Common myeloid progenitor, CD34-positive (primary cell): ENCODE results near the gene SUFU.

ENCODE experiments used
- CTCF ChIA-PET: fragments of 350-600 bp; sonication (Branson Sonifier 250); formaldehyde crosslinking; loops from one replicate; lab custom pipeline; 2021; ENCODE audit warnings: antibody characterized with exemption; lab: Charles Lee
- POLR2A ChIA-PET: fragments of 350-600 bp; sonication (Branson Sonifier 250); formaldehyde crosslinking; loops from one replicate; lab custom pipeline; 2021; ENCODE audit warnings: antibody characterized with exemption; lab: Charles Lee
- DNase-seq, 3 donors: peaks; one replicate each; pipeline versions ENCODE4 v3.0.0 to v3.0.0-alpha.2; 2013
- H3K27ac ChIP-seq, 2 experiments: 1 replicate in 1 of 2; 2 replicates in 1 of 2; pipeline ENCODE4 v1.7.0; 2013; ENCODE audit warnings: inconsistent platforms in 2 of 2, low read length in 2 of 2, mild to moderate bottlenecking in 2 of 2, low read depth in 1 of 2, moderate library complexity in 1 of 2; ENCODE audit not compliant: severe bottlenecking in 2 of 2, insufficient read depth in 1 of 2, poor library complexity in 1 of 2
- H3K27me3 ChIP-seq, 5 experiments: replicated peaks in 2 of 5; 1 replicate in 3 of 5; 2 replicates in 2 of 5; pipeline versions ENCODE4 v1.6.1 to v1.7.0; 2013; ENCODE audit warnings: low read length in 4 of 5, mild to moderate bottlenecking in 2 of 5, moderate library complexity in 2 of 5, inconsistent platforms in 1 of 5; ENCODE audit not compliant: insufficient read depth in 5 of 5, control insufficient read depth in 4 of 5
- H3K36me3 ChIP-seq, 4 experiments: 1 replicate in 2 of 4; 2 replicates in 2 of 4; pipeline versions ENCODE4 v1.6.1 to v1.7.0; 2013; ENCODE audit warnings: low read length in 3 of 4, control low read depth in 1 of 4, mild to moderate bottlenecking in 1 of 4; ENCODE audit not compliant: control insufficient read depth in 4 of 4, insufficient read depth in 4 of 4
- H3K4me1 ChIP-seq, 4 experiments: 1 replicate in 3 of 4; 2 replicates in 1 of 4; pipeline versions ENCODE4 v1.6.1 to v1.7.1; 2013; ENCODE audit warnings: low read length in 3 of 4, mild to moderate bottlenecking in 3 of 4, control low read depth in 1 of 4, inconsistent platforms in 1 of 4, moderate library complexity in 1 of 4; ENCODE audit not compliant: control insufficient read depth in 4 of 4, insufficient read depth in 4 of 4; ENCODE audit errors: control extremely low read depth in 1 of 4
- H3K4me3 ChIP-seq, 7 experiments: 1 replicate in 4 of 7; 2 replicates in 3 of 7; pipeline versions ENCODE4 v1.5.1 to v1.7.0; 2013; ENCODE audit warnings: mild to moderate bottlenecking in 7 of 7, low read length in 6 of 7, moderate library complexity in 6 of 7, inconsistent platforms in 2 of 7, low read depth in 2 of 7, control low read depth in 1 of 7; ENCODE audit not compliant: insufficient read depth in 4 of 7, control insufficient read depth in 1 of 7; ENCODE audit errors: extremely low read depth in 1 of 7
- H3K9me3 ChIP-seq, 5 experiments: 1 replicate in 4 of 5; 2 replicates in 1 of 5; pipeline versions ENCODE4 v1.6.1 to v1.7.1; 2013; ENCODE audit warnings: low read length in 4 of 5, mild to moderate bottlenecking in 2 of 5, inconsistent platforms in 1 of 5, low read depth in 1 of 5, moderate library complexity in 1 of 5; ENCODE audit not compliant: control insufficient read depth in 4 of 5, insufficient read depth in 2 of 5; ENCODE audit errors: control extremely low read depth in 1 of 5
- WGBS: methylation state at CpG from one replicate; pipeline ENCODE4 v1.1.5; 2013; ENCODE audit not compliant: insufficient coverage; 5-methylcytosine and 5-hydroxymethylcytosine counted together

The SUFU gene

GRCh38 chr10:102585026-102585425, 81.3 kb downstream of the SUFU start:
- Histone ChIP-seq H3K27ac (no peak overlapping the region), H3K9me3 (no peaks in the 10 kb centered on the region), H3K4me3 (no peak overlapping the region), H3K4me1 (peaks cover 0 to 7% (median 3%) of the 10 kb centered on the region in 4 experiments), H3K36me3 (no peaks in the 10 kb centered on the region), H3K27me3 (no peaks in the 10 kb centered on the region)
- POLR2A ChIA-PET = no interaction called here
- CTCF ChIA-PET = interaction anchor here (0.9 to 4.1 kb wide), 4 partner anchors 103 to 233 kb away, joined by 3 to 32 read pairs (median 4); no protein-coding TSS in a partner anchor
- DNase-seq = no peak
- WGBS = 100% methylated on average over 1 of the region's 1 CpG

- WGBS = no CpG with 5 or more reads among the region's 1 CpG
- H3K27me3 ChIP-seq = no peaks in the 10 kb centered on the region
- H3K4me3 ChIP-seq = no peak overlapping the region
- H3K9me3 ChIP-seq = no peaks in the 10 kb centered on the region
- H3K27ac ChIP-seq = no peak overlapping the region
- no peaks in the 10 kb centered on the region for H3K36me3 ChIP-seq
- peaks cover 0 to 4% (median 1%) of the 10 kb centered on the region in 4 experiments for H3K4me1 ChIP-seq
- CTCF ChIA-PET = interaction anchor here (0.9 to 2.1 kb wide), 3 partner anchors 8 to 65 kb away, joined by 3 to 5 read pairs (median 4); no protein-coding TSS in a partner anchor
- POLR2A ChIA-PET = no interaction called here
- DNase-seq = no peak
Observed at GRCh38 chr10:102586858-102587257, 83.1 kb downstream of the SUFU start.

- Histone ChIP-seq H3K9me3 (no peaks in the 10 kb centered on the region), H3K4me3 (no peak overlapping the region), H3K27me3 (no peaks in the 10 kb centered on the region), H3K27ac (no peak overlapping the region), H3K4me1 (peaks cover 0 to 11% (median 5%) of the 10 kb centered on the region in 4 experiments), H3K36me3 (peaks cover 0 to 9% (median 5%) of the 10 kb centered on the region in 4 experiments)
- ChIA-PET POLR2A (no interaction called here), CTCF (interaction anchor here (0.6 kb wide), 1 partner anchor 334 kb away, joined by 3 read pairs; no protein-coding TSS in a partner anchor)
- DNase-seq = no peak
- no CpG with 5 or more reads among the region's 1 CpG for WGBS
Observed at GRCh38 chr10:102588875-102589274, 85.1 kb downstream of the SUFU start.

GRCh38 chr10:102593074-102593803, 89.5 kb downstream of the SUFU start:
- peaks cover 4 to 40% (median 35%) of the 10 kb centered on the region in 4 experiments for H3K4me1 ChIP-seq
- H3K27me3 ChIP-seq = no peaks in the 10 kb centered on the region
- H3K4me3 ChIP-seq = no peak overlapping the region
- DNase-seq = no peak
- WGBS = 94% methylated on average over 6 of the region's 6 CpGs
- CTCF ChIA-PET = interaction anchor here (1.0 to 13.4 kb wide), 5 partner anchors 10 to 51 kb away, joined by 3 to 154 read pairs (median 25); partner anchors contain the start of gene TRIM8
- H3K27ac ChIP-seq = no peak overlapping the region
- no peaks in the 10 kb centered on the region for H3K9me3 ChIP-seq
- peaks cover 0 to 17% (median 12%) of the 10 kb centered on the region in 4 experiments for H3K36me3 ChIP-seq
- POLR2A ChIA-PET = interaction anchor here (0.6 kb wide), 1 partner anchor 338 kb away, joined by 3 read pairs; no protein-coding TSS in a partner anchor

GRCh38 chr10:102593804-102594079, 90.0 kb downstream of the SUFU start:
- ChIA-PET CTCF (interaction anchor here (1.0 to 13.4 kb wide), 4 partner anchors 11 to 39 kb away, joined by 3 to 154 read pairs (median 34); no protein-coding TSS in a partner anchor), POLR2A (interaction anchor here (0.6 kb wide), 1 partner anchor 338 kb away, joined by 3 read pairs; no protein-coding TSS in a partner anchor)
- Histone ChIP-seq H3K36me3 (peaks cover 0 to 17% (median 13%) of the 10 kb centered on the region in 4 experiments), H3K27me3 (no peaks in the 10 kb centered on the region), H3K9me3 (no peaks in the 10 kb centered on the region), H3K4me1 (peaks cover 4 to 45% (median 40%) of the 10 kb centered on the region in 4 experiments), H3K4me3 (no peak overlapping the region), H3K27ac (no peak overlapping the region)
- no peak for DNase-seq
- WGBS = 72% methylated on average over 6 of the region's 6 CpGs

GRCh38 chr10:102595293-102595692, 91.5 kb downstream of the SUFU start:
- POLR2A ChIA-PET = interaction anchor here (1.6 kb wide), 1 partner anchor 49 kb away, joined by 5 read pairs; the partner anchor contains the start of gene TRIM8
- Histone ChIP-seq H3K27me3 (no peaks in the 10 kb centered on the region), H3K36me3 (peaks cover 0 to 18% (median 13%) of the 10 kb centered on the region in 4 experiments), H3K9me3 (no peaks in the 10 kb centered on the region), H3K27ac (no peak overlapping the region), H3K4me3 (no peak overlapping the region), H3K4me1 (peaks cover 4 to 60% (median 55%) of the 10 kb centered on the region in 4 experiments)
- no peak for DNase-seq
- 27% methylated on average over 2 of the region's 2 CpGs for WGBS
- CTCF ChIA-PET = interaction anchor here (1.0 to 13.4 kb wide), 18 partner anchors 9 to 92 kb away, joined by 3 to 154 read pairs (median 6); partner anchors contain the start of genes ACTR1A, SUFU and TRIM8
